Type B pancreatic cell (in vitro differentiated cells): ENCODE results near the gene C17orf50. TPM values are rescaled to one million over a fixed set of nuclear protein-coding genes. Genes with fewer than 3 reads are reported as not detected.
A peak's percentile ranks its signal among the peaks of the same experiment; 100 is the strongest.

Experiments used
- DNase-seq: peaks from one replicate; pipeline ENCODE4 v3.0.0; 2021; ENCODE audit warnings: mixed read lengths; ENCODE audit not compliant: unreplicated experiment; ENCODE audit errors: extremely low spot score
- H3K27ac Mint-ChIP-seq: 2 replicates; pipeline ENCODE4 v1.8.0; 2021; ENCODE audit warnings: mild to moderate bottlenecking, mixed read lengths
- H3K27me3 Mint-ChIP-seq: 2 replicates; pipeline ENCODE4 v1.8.0; 2021; ENCODE audit warnings: mixed read lengths
- H3K36me3 Mint-ChIP-seq: 2 replicates; pipeline ENCODE4 v1.8.0; 2021; ENCODE audit warnings: mixed read lengths
- H3K4me1 Mint-ChIP-seq: one replicate; pipeline ENCODE4 v1.8.0; 2021; ENCODE audit warnings: mixed read lengths; ENCODE audit not compliant: unreplicated experiment
- H3K4me3 Mint-ChIP-seq: 2 replicates; pipeline ENCODE4 v1.8.0; 2021; ENCODE audit warnings: mild to moderate bottlenecking, mixed read lengths
- H3K9me3 Mint-ChIP-seq: 2 replicates; pipeline ENCODE4 v1.8.0; 2021; ENCODE audit warnings: mixed read lengths
- CTCF ChIP-seq: fragments of 200-600 bp; sonication (generic); conservative IDR thresholded peaks from 2 replicates; pipeline ENCODE4 v1.5.0; 2021; ENCODE audit warnings: antibody characterized with exemption, mild to moderate bottlenecking
- total RNA-seq: library from RNA; stranded (reverse); gene quantifications from 2 replicates; pipeline ENCODE4 v1.2.1, GENCODE V29; 2021; ENCODE audit warnings: low replicate concordance

Gene C17orf50
- total RNA-seq, 1 donor from 2014 or later = not detected

DNA sequence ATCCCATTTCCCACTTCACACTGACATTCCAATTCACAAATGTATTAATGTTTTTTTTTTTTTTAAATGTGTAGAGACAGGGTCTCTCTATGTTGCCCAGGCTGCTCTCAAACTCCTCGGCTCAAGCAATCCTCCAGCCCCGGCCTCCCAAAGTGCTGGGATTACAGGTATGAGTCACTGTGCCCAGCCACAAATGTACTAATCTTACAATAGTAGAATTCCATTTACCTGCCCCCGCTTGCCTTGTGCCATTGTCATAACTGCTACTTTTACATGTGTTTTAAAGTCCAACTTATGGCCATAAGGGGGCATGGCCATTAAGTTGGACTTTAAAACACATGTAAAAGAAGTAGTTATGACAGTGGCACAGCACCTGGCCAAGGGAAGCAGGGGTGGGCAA lies 30.2 kb downstream of the C17orf50 start:
- Mint-ChIP-seq H3K36me3 (no peaks in the 10 kb centered on the region), H3K4me1 (peaks cover 23% of the 10 kb centered on the region), H3K9me3 (no peaks in the 10 kb centered on the region), H3K4me3 (no peak overlapping the region), H3K27me3 (peaks cover 63% of the 10 kb centered on the region), H3K27ac (no peak overlapping the region)
- no peak for DNase-seq
- TF ChIP-seq CTCF = no peak

GRCh38 chr17:35791681-35792350 lies 31.1 kb downstream of the C17orf50 start:
- Mint-ChIP-seq H3K27ac (no peak overlapping the region), H3K4me3 (no peak overlapping the region), H3K9me3 (no peaks in the 10 kb centered on the region), H3K36me3 (no peaks in the 10 kb centered on the region), H3K4me1 (peaks cover 26% of the 10 kb centered on the region), H3K27me3 (peaks cover 71% of the 10 kb centered on the region)
- TF ChIP-seq CTCF = no peak
- DNase-seq = no peak

DNA sequence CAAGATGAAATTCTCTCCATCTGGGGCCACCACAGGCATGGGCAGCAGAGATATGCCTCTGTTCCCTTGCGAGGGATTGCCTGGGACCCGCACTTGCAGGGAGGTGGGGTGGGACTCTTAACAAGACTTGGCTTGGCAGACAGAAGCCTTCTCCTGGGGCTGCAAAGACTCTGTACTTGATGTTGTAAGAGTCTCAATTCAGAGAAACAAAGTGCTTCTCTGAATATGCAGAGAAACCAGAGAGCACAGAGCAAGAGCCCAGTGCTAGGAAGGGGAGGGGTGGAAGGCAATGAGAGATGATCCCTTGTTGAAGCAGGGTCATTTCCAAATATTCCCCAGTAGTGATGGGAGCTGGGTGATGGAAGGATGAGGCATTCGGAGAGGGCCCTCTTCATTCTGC lies 32.6 kb downstream of the C17orf50 start:
- no peak overlapping the region for H3K27ac Mint-ChIP-seq
- TF ChIP-seq CTCF = no peak
- H3K27me3 Mint-ChIP-seq = peaks cover 82% of the 10 kb centered on the region
- DNase-seq = no peak
- H3K4me3 Mint-ChIP-seq = peak overlapping the region; percentile 75
- no peaks in the 10 kb centered on the region for H3K36me3 Mint-ChIP-seq
- H3K4me1 Mint-ChIP-seq = peaks cover 18% of the 10 kb centered on the region
- no peaks in the 10 kb centered on the region for H3K9me3 Mint-ChIP-seq

GRCh38 chr17:35795007-35795870 lies 34.6 kb downstream of the C17orf50 start, which contains the start of gene MMP28:
TSS of gene MMP28 (minus strand) at chr17:35795641. CDS start at chr17:35795377, 264 bp downstream.
- Mint-ChIP-seq H3K4me3 (peak within 1 kb of the TSS; percentile 79), H3K4me1 (peaks cover 8% of the 10 kb centered on the region), H3K27ac (no peak within 1 kb of the TSS), H3K27me3 (peaks cover 90% of the 10 kb centered on the region), H3K36me3 (no peaks in the 10 kb centered on the region), H3K9me3 (no peaks in the 10 kb centered on the region)
- TF ChIP-seq CTCF = no peak
- no peak for DNase-seq

DNA sequence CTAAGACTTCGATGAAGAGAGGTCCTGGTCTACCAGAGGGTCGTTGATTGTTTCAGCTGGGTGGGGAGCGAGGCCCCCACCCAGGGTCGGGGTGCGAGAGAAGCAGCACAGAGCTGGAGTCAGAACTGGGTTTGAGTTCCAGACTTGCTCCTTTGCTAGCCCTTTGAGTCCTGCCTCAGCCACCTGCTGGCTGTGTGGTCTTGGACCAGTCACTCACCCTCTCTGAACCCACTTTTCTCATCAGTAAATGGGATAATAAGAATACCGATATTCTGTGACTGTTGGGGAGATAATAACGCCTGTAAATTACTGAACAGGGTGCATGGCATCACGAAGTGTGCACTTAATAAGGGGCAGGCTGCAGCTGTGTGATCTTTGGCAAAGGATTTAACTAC lies 35.2 kb downstream of the C17orf50 start:
- Mint-ChIP-seq H3K4me3 (peak overlapping the region; percentile 79), H3K36me3 (no peaks in the 10 kb centered on the region), H3K4me1 (peaks cover 8% of the 10 kb centered on the region), H3K27me3 (peaks cover 90% of the 10 kb centered on the region), H3K9me3 (no peaks in the 10 kb centered on the region), H3K27ac (no peak overlapping the region)
- no peak for TF ChIP-seq CTCF
- no peak for DNase-seq
